NCI-H345 treated with DMSO at 0.1 percent for 48 hours (cell line): Measurements from ENCODE around the gene YOD1.

ENCODE experiments used
- DNase-seq: peaks from one replicate; lab custom pipeline; 2025; ENCODE audit not compliant: unreplicated experiment; lab: John Stamatoyannopoulos, UW

Gene YOD1

GRCh38 chr1:207073906-207074820 is 23.2 kb upstream of the YOD1 start:
- DNase-seq, result no peak

GRCh38 chr1:207072233-207072632 is 21.2 kb upstream of the YOD1 start:
- DNase-seq, result no peak

- no peak for DNase-seq
These were observed 20.4 kb upstream of the YOD1 start for GRCh38 chr1:207071426-207071825.

- no peak for DNase-seq
These were observed 19.8 kb upstream of the YOD1 start for GRCh38 chr1:207070811-207071210.

GRCh38 chr1:207069858-207070506 is 19.0 kb upstream of the YOD1 start:
- DNase-seq, result no peak

GRCh38 chr1:207069061-207069460 is 18.1 kb upstream of the YOD1 start:
- no peak for DNase-seq

- DNase-seq, result no peak
These were observed 16.7 kb upstream of the YOD1 start for GRCh38 chr1:207067665-207068064.

- no peak for DNase-seq
These were observed 16.2 kb upstream of the YOD1 start for GRCh38 chr1:207067185-207067584.

GRCh38 chr1:207064561-207064960 is 13.6 kb upstream of the YOD1 start:
- no peak for DNase-seq

GRCh38 chr1:207063014-207063413 is 12.0 kb upstream of the YOD1 start:
- no peak for DNase-seq

GRCh38 chr1:207062058-207062457 is 11.1 kb upstream of the YOD1 start:
- no peak for DNase-seq

GRCh38 chr1:207060596-207060995 is 9.6 kb upstream of the YOD1 start:
- no peak for DNase-seq

- DNase-seq, result no peak
These were observed 8.9 kb upstream of the YOD1 start for GRCh38 chr1:207059881-207060280.

GRCh38 chr1:207058878-207059867 is 8.2 kb upstream of the YOD1 start:
- peak; percentile 73 for DNase-seq

- no peak for DNase-seq
These were observed 7.2 kb upstream of the YOD1 start for GRCh38 chr1:207058252-207058651.

- no peak for DNase-seq
These were observed 5.7 kb upstream of the YOD1 start for GRCh38 chr1:207056673-207057072.

- no peak for DNase-seq
These were observed 4.5 kb upstream of the YOD1 start for GRCh38 chr1:207055386-207056001.

GRCh38 chr1:207054491-207054890 is 3.5 kb upstream of the YOD1 start:
- no peak for DNase-seq

GRCh38 chr1:207052911-207053769 is 2.1 kb upstream of the YOD1 start, which contains the start of gene PFKFB2:
PFKFB2 (plus strand) TSS chr1:207053275; CDS start chr1:207054718, 1,443 bp downstream.
- peak; percentile 98 for DNase-seq
